Sigmoid colon (tissue), 3 donors: ENCODE data around the gene EVA1A.

Experiments used
- POLR2A ChIP-seq, 2 donors: fragments of 450-650 bp; IDR thresholded peaks; one replicate each; pipeline ENCODE4 v1.6.1; 2016; ENCODE audit warnings: antibody characterized with exemption in 2 of 2, mild to moderate bottlenecking in 2 of 2, moderate library complexity in 2 of 2
- TF ChIP-seq, protein P1 (sequence below), 4 experiments: fragments of 450-650 bp in 3 of 4; fragments of 200-600 bp in 1 of 4; IDR thresholded peaks; one replicate each; pipeline ENCODE4 v1.5.1; 2016 to 2019; ENCODE audit warnings: antibody characterized with exemption in 4 of 4, mild to moderate bottlenecking in 3 of 4, moderate library complexity in 2 of 4

DNA sequence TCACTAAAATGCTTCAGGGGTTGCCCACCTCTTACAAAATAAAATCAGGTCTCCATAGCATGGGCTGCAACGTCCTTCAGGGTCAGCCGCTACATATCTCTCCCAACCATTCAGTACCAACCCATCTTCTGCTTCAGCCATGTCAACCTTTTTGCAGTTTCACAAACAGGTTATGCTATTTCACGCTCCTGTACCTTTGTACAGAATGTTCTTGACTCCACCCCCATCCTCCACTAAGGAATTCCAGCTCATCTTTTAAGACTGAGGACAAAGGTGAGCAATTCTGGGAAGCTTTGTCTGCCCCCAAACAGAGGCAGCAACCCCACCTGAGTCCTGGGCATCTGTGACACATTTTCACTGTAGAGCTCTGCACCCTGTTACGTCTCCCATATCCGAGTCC lies 8.8 kb upstream of the EVA1A start:
- TF ChIP-seq POLR2A (IDR thresholded peaks at IDR 0.05): no peak
- TF ChIP-seq, protein P1, sequence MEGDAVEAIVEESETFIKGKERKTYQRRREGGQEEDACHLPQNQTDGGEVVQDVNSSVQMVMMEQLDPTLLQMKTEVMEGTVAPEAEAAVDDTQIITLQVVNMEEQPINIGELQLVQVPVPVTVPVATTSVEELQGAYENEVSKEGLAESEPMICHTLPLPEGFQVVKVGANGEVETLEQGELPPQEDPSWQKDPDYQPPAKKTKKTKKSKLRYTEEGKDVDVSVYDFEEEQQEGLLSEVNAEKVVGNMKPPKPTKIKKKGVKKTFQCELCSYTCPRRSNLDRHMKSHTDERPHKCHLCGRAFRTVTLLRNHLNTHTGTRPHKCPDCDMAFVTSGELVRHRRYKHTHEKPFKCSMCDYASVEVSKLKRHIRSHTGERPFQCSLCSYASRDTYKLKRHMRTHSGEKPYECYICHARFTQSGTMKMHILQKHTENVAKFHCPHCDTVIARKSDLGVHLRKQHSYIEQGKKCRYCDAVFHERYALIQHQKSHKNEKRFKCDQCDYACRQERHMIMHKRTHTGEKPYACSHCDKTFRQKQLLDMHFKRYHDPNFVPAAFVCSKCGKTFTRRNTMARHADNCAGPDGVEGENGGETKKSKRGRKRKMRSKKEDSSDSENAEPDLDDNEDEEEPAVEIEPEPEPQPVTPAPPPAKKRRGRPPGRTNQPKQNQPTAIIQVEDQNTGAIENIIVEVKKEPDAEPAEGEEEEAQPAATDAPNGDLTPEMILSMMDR (IDR thresholded peaks at IDR 0.05): no peak
